GM19238 (cell line): ENCODE measurements around the gene HEY2.
"Not testable (repeated sequence)": the region's sequence is repeated elsewhere in the genome, so short reads cannot be mapped to it uniquely, and the experiment has no call there.

Experiments used
- DNase-seq: peaks from one replicate; pipeline ENCODE4 v3.0.0; 2011; ENCODE audit warnings: low spot score; ENCODE audit not compliant: insufficient read length

Gene HEY2

GRCh38 chr6:125749173-125749864, at the start of gene HEY2:
Gene HEY2 (plus strand): TSS chr6:125749632. CDS start chr6:125749777, 145 bp downstream.
- peak; percentile 92 for DNase-seq

GRCh38 chr6:125700581-125701353, 48.7 kb upstream of the HEY2 start:
- no peak for DNase-seq

- no peak for DNase-seq
Observed at GRCh38 chr6:125701354-125701668, 48.1 kb upstream of the HEY2 start.

- not testable (repeated sequence) for DNase-seq
Observed at GRCh38 chr6:125703882-125704281, 45.5 kb upstream of the HEY2 start.

GRCh38 chr6:125707615-125708243, 41.7 kb upstream of the HEY2 start:
- no peak for DNase-seq

GRCh38 chr6:125711013-125711675, 38.3 kb upstream of the HEY2 start:
- DNase-seq, result no peak

GRCh38 chr6:125714441-125715090, 34.9 kb upstream of the HEY2 start:
- peak; percentile 6 for DNase-seq

GRCh38 chr6:125717120-125717731, 32.2 kb upstream of the HEY2 start:
- DNase-seq, result peak; percentile 10

- no peak for DNase-seq
Observed at GRCh38 chr6:125718109-125718508, 31.3 kb upstream of the HEY2 start.

GRCh38 chr6:125722886-125723285, 26.5 kb upstream of the HEY2 start:
- no peak for DNase-seq

GRCh38 chr6:125727216-125727615, 22.2 kb upstream of the HEY2 start:
- DNase-seq, result no peak

GRCh38 chr6:125728739-125729138, 20.7 kb upstream of the HEY2 start:
- DNase-seq, result no peak

GRCh38 chr6:125729983-125730382, 19.4 kb upstream of the HEY2 start:
- DNase-seq, result no peak

GRCh38 chr6:125732398-125732797, 17.0 kb upstream of the HEY2 start:
- no peak for DNase-seq

GRCh38 chr6:125733516-125734300, 15.7 kb upstream of the HEY2 start:
- DNase-seq, result no peak

GRCh38 chr6:125738276-125738675, 11.2 kb upstream of the HEY2 start:
- no peak for DNase-seq

- no peak for DNase-seq
Observed at GRCh38 chr6:125739364-125739763, 10.1 kb upstream of the HEY2 start.

- DNase-seq, result no peak
Observed at GRCh38 chr6:125741336-125741735, 8.1 kb upstream of the HEY2 start.

GRCh38 chr6:125742024-125742423, 7.4 kb upstream of the HEY2 start:
- no peak for DNase-seq

GRCh38 chr6:125742464-125743120, 6.8 kb upstream of the HEY2 start:
- DNase-seq, result no peak
